OCI-LY7 (cell line): Measurements from ENCODE around the gene ZNF609. TPM values are rescaled to one million over a fixed set of nuclear protein-coding genes. Genes with fewer than 3 reads are reported as not detected.

ENCODE experiments used
- BruUV-seq: library from RNA; stranded (reverse); fragments of 400-500 nt; replicated peaks from 2 replicates; lab custom pipeline; 2021; lab: Mats Ljungman, UMichigan
- CTCF ChIA-PET: fragments of 300-600 bp; sonication (Branson Sonifier 250); formaldehyde crosslinking; loops from one replicate; lab custom pipeline; 2022; ENCODE audit warnings: antibody characterized with exemption; ENCODE audit not compliant: unreplicated experiment; lab: Charles Lee
- POLR2A ChIA-PET: fragments of 300-600 bp; sonication (Branson Sonifier 250); formaldehyde crosslinking; loops from one replicate; lab custom pipeline; 2022; ENCODE audit warnings: antibody characterized with exemption; lab: Charles Lee
- DNase-seq: peaks from one replicate; pipeline ENCODE4 v3.0.0-alpha.2; 2015; ENCODE audit warnings: low spot score
- H2AFZ ChIP-seq: fragments of 200-600 bp; sonication (generic), shearing (Covaris generic); 2 replicates; pipeline ENCODE4 v1.6.1; 2014; ENCODE audit warnings: mild to moderate bottlenecking, antibody characterized with exemption, low read length, moderate library complexity
- H3K27ac ChIP-seq: fragments of 200-600 bp; sonication (generic); 2 replicates; pipeline ENCODE4 v1.5.1; 2014; ENCODE audit warnings: mixed run types, low read depth, mild to moderate bottlenecking, moderate library complexity, low read length, inconsistent platforms; ENCODE audit not compliant: poor library complexity, severe bottlenecking
- H3K36me3 ChIP-seq: fragments of 200-600 bp; sonication (generic); 2 replicates; pipeline ENCODE4 v1.6.1; 2014; ENCODE audit warnings: mild to moderate bottlenecking, antibody characterized with exemption, low read length, moderate library complexity, mixed read lengths; ENCODE audit not compliant: insufficient read depth
- H3K4me1 ChIP-seq: fragments of 200-600 bp; sonication (generic); 2 replicates; pipeline ENCODE4 v1.5.1; 2014; ENCODE audit warnings: mild to moderate bottlenecking, low read length; ENCODE audit not compliant: insufficient read depth, poor library complexity, severe bottlenecking
- H3K4me2 ChIP-seq: fragments of 200-600 bp; sonication (generic); 2 replicates; pipeline ENCODE4 v1.6.1; 2014; ENCODE audit warnings: mild to moderate bottlenecking, low read length
- H3K4me3 ChIP-seq: fragments of 200-600 bp; sonication (generic); 2 replicates; pipeline ENCODE4 v1.5.1; 2014; ENCODE audit warnings: mild to moderate bottlenecking, low read depth, low read length; ENCODE audit not compliant: poor library complexity, severe bottlenecking
- H3K79me2 ChIP-seq: fragments of 200-600 bp; sonication (generic); 2 replicates; pipeline ENCODE4 v1.6.1; 2016; ENCODE audit warnings: low read depth, mild to moderate bottlenecking, low read length, moderate library complexity, mixed read lengths; ENCODE audit not compliant: insufficient read depth
- H3K9me2 ChIP-seq: fragments of 200-600 bp; sonication (generic); 2 replicates; pipeline ENCODE4 v1.6.1; 2016; ENCODE audit warnings: mild to moderate bottlenecking, low read length, mixed read lengths; ENCODE audit not compliant: insufficient read depth
- H3K9me3 ChIP-seq: fragments of 200-600 bp; sonication (generic); 2 replicates; pipeline ENCODE4 v1.6.1; 2014; ENCODE audit warnings: mild to moderate bottlenecking, mixed run types, low read length, mixed read lengths
- H4K20me1 ChIP-seq: fragments of 200-600 bp; sonication (generic); 2 replicates; pipeline ENCODE4 v1.6.1; 2014; ENCODE audit warnings: mild to moderate bottlenecking, antibody characterized with exemption, low read length, moderate library complexity, mixed read lengths; ENCODE audit not compliant: insufficient read depth
- CTCF ChIP-seq: fragments of 200-600 bp; sonication (generic); conservative IDR thresholded peaks from 2 replicates; pipeline ENCODE4 v1.5.1; 2014; ENCODE audit warnings: mild to moderate bottlenecking, antibody characterized with exemption, low read length, moderate library complexity, mixed read lengths
- EZH2phosphoT487 ChIP-seq: fragments of 200-600 bp; sonication (generic); IDR thresholded peaks from 2 replicates; pipeline ENCODE4 v1.6.1; 2018; ENCODE audit warnings: low read depth, borderline replicate concordance, mild to moderate bottlenecking, mixed run types, antibody characterized with exemption, low read length, moderate library complexity, mixed read lengths
- intact Hi-C: fragments of 100-400 bp; cut with micrococcal nuclease; formaldehyde crosslinking; loops from one replicate; pipeline ENCODE4 v1.10.0; 2022; ENCODE audit not compliant: unreplicated experiment
- total RNA-seq, 2 experiments: library from RNA; depleted of rRNA in 1 of 2; stranded (reverse); fragments of >200 nt in 1 of 2; shearing (Covaris generic) in 1 of 2; gene quantifications; 2 replicates each; pipeline ENCODE4 v1.2.3, GENCODE V29; 2014 to 2022

ZNF609 gene
- total RNA-seq, 2 experiments from 2014 or later: 17.2 to 35.1 TPM

GRCh38 chr15:64438653-64439447 lies 21.5 kb upstream of the ZNF609 start:
- no peak for TF ChIP-seq CTCF
- TF ChIP-seq EZH2phosphoT487: no peak
- Histone ChIP-seq H2AFZ (no peak overlapping the region), H3K27ac (no peak overlapping the region), H3K9me2 (no peaks in the 10 kb centered on the region), H3K4me2 (no peak overlapping the region), H3K4me3 (no peak overlapping the region), H3K9me3 (no peaks in the 10 kb centered on the region), H4K20me1 (no peaks in the 10 kb centered on the region), H3K36me3 (no peaks in the 10 kb centered on the region), H3K79me2 (no peaks in the 10 kb centered on the region), H3K4me1 (no peaks in the 10 kb centered on the region)
- POLR2A ChIA-PET: no interaction called here
- no peak for DNase-seq
- intact Hi-C loops: no loop called here
- CTCF ChIA-PET: no interaction called here
- BruUV-seq: no TSS peak

GRCh38 chr15:64441852-64442251 lies 18.5 kb upstream of the ZNF609 start:
- no peaks in the 10 kb centered on the region for H3K4me1 ChIP-seq
- H4K20me1 ChIP-seq: no peaks in the 10 kb centered on the region
- CTCF ChIA-PET: no interaction called here
- no peaks in the 10 kb centered on the region for H3K79me2 ChIP-seq
- BruUV-seq: no TSS peak
- TF ChIP-seq EZH2phosphoT487 (no peak), CTCF (no peak)
- peaks cover 6% of the 10 kb centered on the region; the same call in 1 of the 2 replicates for H3K36me3 ChIP-seq
- H3K4me3 ChIP-seq: no peak overlapping the region
- DNase-seq: no peak
- no peak overlapping the region for H3K4me2 ChIP-seq
- no peaks in the 10 kb centered on the region for H3K9me2 ChIP-seq
- POLR2A ChIA-PET: no interaction called here
- H3K27ac ChIP-seq: no peak overlapping the region
- H3K9me3 ChIP-seq: no peaks in the 10 kb centered on the region
- H2AFZ ChIP-seq: no peak overlapping the region
- intact Hi-C loops: no loop called here

- Histone ChIP-seq H3K4me1 (peaks cover 5% of the 10 kb centered on the region), H3K79me2 (no peaks in the 10 kb centered on the region), H3K4me3 (no peak overlapping the region), H4K20me1 (no peaks in the 10 kb centered on the region), H2AFZ (no peak overlapping the region), H3K4me2 (no peak overlapping the region), H3K27ac (no peak overlapping the region), H3K36me3 (peaks cover 12% of the 10 kb centered on the region), H3K9me2 (no peaks in the 10 kb centered on the region), H3K9me3 (no peaks in the 10 kb centered on the region)
- CTCF ChIA-PET: no interaction called here
- BruUV-seq: no TSS peak
- POLR2A ChIA-PET: no interaction called here
- TF ChIP-seq CTCF: no peak
- TF ChIP-seq EZH2phosphoT487: no peak
- DNase-seq: no peak
- intact Hi-C loops: no loop called here
Measured at GRCh38 chr15:64443016-64443415, 17.4 kb upstream of the ZNF609 start.
